Astrocyte (in vitro differentiated cells and primary cell): ENCODE results near the gene KCNH8.

Source experiments
- CTCF ChIP-seq: IDR thresholded peaks from 2 replicates; pipeline ENCODE4 v1.5.1; 2011; ENCODE audit warnings: low read depth, mild to moderate bottlenecking, inconsistent platforms, low read length, moderate library complexity; ENCODE audit not compliant: insufficient read depth
- EZH2 ChIP-seq: IDR thresholded peaks from 2 replicates; pipeline ENCODE4 v1.6.1; 2012; ENCODE audit warnings: mild to moderate bottlenecking, low read length, inconsistent platforms; ENCODE audit not compliant: insufficient read depth

- TF ChIP-seq CTCF (no peak), EZH2 (no peak)
Observed at GRCh38 chr3:19428729-19429128, 280.4 kb downstream of the KCNH8 start.
